Osteoblast (primary cell): ENCODE results near the gene MLF2. TPM values are rescaled to one million over a fixed set of nuclear protein-coding genes. Genes with fewer than 3 reads are reported as not detected.
A peak's percentile ranks its signal among the peaks of the same experiment; 100 is the strongest.

Experiments used
- DNase-seq: peaks from one replicate; pipeline ENCODE4 v3.0.0; 2011; ENCODE audit warnings: low spot score, mixed read lengths; ENCODE audit not compliant: insufficient read length; ENCODE audit errors: missing footprints
- H2AFZ ChIP-seq: 2 replicates; pipeline ENCODE4 v1.6.0; 2011; ENCODE audit warnings: mild to moderate bottlenecking, low read length
- H3K27ac ChIP-seq: 2 replicates; pipeline ENCODE4 v1.5.1; 2011; ENCODE audit warnings: mild to moderate bottlenecking, low read depth, low read length, moderate library complexity
- H3K27me3 ChIP-seq: 2 replicates; pipeline ENCODE4 v1.6.0; 2012; ENCODE audit warnings: mild to moderate bottlenecking, control low read depth, inconsistent platforms, low read length, moderate library complexity; ENCODE audit not compliant: insufficient read depth
- H3K36me3 ChIP-seq: 2 replicates; pipeline ENCODE4 v1.5.1; 2011; ENCODE audit warnings: mild to moderate bottlenecking, low read length, control low read depth, moderate library complexity; ENCODE audit not compliant: insufficient read depth
- H3K4me1 ChIP-seq: 2 replicates; pipeline ENCODE4 v1.5.1; 2011; ENCODE audit warnings: mild to moderate bottlenecking, low read length, control low read depth, moderate library complexity; ENCODE audit not compliant: insufficient read depth
- H3K4me2 ChIP-seq: 2 replicates; pipeline ENCODE4 v1.6.0; 2011; ENCODE audit warnings: mild to moderate bottlenecking, low read length; ENCODE audit not compliant: insufficient read depth
- H3K4me3 ChIP-seq: fragments of 200-600 bp; sonication (generic); 3 replicates; pipeline ENCODE4 v1.5.1; 2012; ENCODE audit warnings: mild to moderate bottlenecking, low read length, inconsistent platforms; ENCODE audit not compliant: insufficient read depth
- H3K79me2 ChIP-seq: 2 replicates; pipeline ENCODE4 v1.6.0; 2012; ENCODE audit warnings: mild to moderate bottlenecking, low read length, control low read depth, inconsistent platforms; ENCODE audit not compliant: insufficient read depth
- H3K9me3 ChIP-seq: 2 replicates; pipeline ENCODE4 v1.5.1; 2011; ENCODE audit warnings: low read depth, low read length, control low read depth
- H4K20me1 ChIP-seq: 2 replicates; pipeline ENCODE4 v1.6.0; 2012; ENCODE audit warnings: mild to moderate bottlenecking, low read length, control low read depth; ENCODE audit not compliant: insufficient read depth
- CTCF ChIP-seq: IDR thresholded peaks from 2 replicates; pipeline ENCODE4 v1.5.1; 2011; ENCODE audit warnings: mild to moderate bottlenecking, low read depth, low read length, moderate library complexity; ENCODE audit errors: extremely low read depth
- total RNA-seq: library from RNA; depleted of rRNA; stranded (reverse); fragments of >200 nt; gene quantifications from 2 replicates; pipeline ENCODE4 v1.2.3, GENCODE V29; 2012

MLF2 gene
- total RNA-seq, 1 donor = 138 TPM

DNA sequence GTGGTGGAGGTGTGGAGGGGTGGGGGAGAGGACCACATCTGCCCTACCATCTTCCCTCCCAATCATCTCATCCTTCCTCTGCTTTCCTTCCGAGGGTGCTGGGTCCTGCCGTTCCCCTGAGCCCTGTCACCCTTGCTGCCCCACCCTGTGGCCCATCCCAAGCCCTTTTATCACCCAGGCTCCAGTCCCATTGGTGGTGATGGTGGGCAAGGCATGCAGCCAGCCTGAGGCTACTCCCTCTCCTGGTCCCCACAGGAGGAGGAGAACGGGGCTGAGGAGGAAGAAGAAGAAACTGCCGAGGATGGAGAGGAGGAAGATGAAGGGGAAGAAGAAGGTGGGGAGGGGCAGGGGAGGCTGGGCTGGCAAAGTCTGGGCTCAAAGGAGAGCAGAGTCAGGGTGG lies 16.7 kb upstream of the MLF2 start:
- Histone ChIP-seq H3K27ac (no peak overlapping the region), H3K4me3 (no peak overlapping the region), H3K36me3 (peaks cover 15% of the 10 kb centered on the region), H3K27me3 (no peaks in the 10 kb centered on the region), H3K79me2 (peaks cover 29% of the 10 kb centered on the region), H2AFZ (no peak overlapping the region), H3K9me3 (no peaks in the 10 kb centered on the region), H3K4me1 (peaks cover 22% of the 10 kb centered on the region), H3K4me2 (no peak overlapping the region), H4K20me1 (peaks cover 32% of the 10 kb centered on the region)
- peak; percentile 78 for DNase-seq
- no peak for TF ChIP-seq CTCF

DNA sequence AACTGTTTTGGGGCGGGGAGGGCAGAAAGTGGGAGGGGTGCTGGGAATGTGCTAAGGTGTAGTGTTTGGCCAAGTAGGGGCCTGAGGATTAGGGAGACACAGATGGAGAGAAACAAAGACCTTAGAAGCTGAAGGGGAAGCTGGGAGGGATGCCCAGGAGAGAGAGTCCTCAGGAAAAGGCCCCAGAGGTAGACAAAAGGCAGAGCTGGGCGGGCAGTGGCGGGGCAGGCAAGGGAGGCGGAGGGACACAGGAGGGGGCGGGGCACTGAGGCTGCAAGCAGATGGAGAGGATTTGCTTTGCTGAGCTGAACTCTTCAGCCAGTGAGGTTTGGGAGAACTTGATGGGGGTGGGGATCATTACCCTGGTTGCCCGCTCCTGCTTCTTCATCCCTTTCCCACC lies 16.0 kb upstream of the MLF2 start:
- peaks cover 15% of the 10 kb centered on the region for H3K36me3 ChIP-seq
- H3K27me3 ChIP-seq = no peaks in the 10 kb centered on the region
- TF ChIP-seq CTCF = no peak
- peaks cover 26% of the 10 kb centered on the region for H3K4me1 ChIP-seq
- no peaks in the 10 kb centered on the region for H3K9me3 ChIP-seq
- H4K20me1 ChIP-seq = peaks cover 32% of the 10 kb centered on the region
- peak; percentile 90 for DNase-seq
- H3K4me2 ChIP-seq = peak overlapping the region; percentile 84
- H3K27ac ChIP-seq = no peak overlapping the region
- H2AFZ ChIP-seq = no peak overlapping the region
- peak overlapping the region; percentile 89 for H3K4me3 ChIP-seq
- H3K79me2 ChIP-seq = peaks cover 29% of the 10 kb centered on the region

DNA sequence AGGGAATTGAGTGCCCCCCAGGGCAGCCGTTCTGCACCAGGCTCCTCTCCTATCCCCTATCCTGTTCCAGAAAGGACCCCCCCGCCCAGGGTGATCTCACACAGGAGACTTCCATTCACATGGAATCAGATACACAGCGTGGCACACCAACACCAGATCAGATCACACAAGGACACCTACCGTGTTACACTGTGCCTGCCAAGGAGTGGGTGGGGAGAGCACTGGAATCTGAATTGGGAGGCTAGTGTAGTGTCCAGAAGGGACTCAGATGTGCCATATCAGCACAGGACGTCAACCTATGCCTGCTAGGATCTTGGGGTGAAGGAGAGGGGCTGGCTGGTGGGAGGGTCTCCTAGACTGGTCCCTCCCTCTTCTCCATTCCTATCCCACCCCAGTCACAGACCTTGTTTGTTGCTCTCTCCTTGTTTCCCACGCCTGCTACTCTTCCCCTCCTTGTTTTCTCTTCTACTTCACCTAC lies 15.5 kb upstream of the MLF2 start:
- Histone ChIP-seq H3K27ac (no peak overlapping the region), H3K4me2 (peak overlapping the region; percentile 84), H3K27me3 (no peaks in the 10 kb centered on the region), H3K4me1 (peaks cover 31% of the 10 kb centered on the region), H3K36me3 (peaks cover 15% of the 10 kb centered on the region), H4K20me1 (peaks cover 32% of the 10 kb centered on the region), H3K9me3 (no peaks in the 10 kb centered on the region), H3K4me3 (peak overlapping the region; percentile 89), H3K79me2 (peaks cover 29% of the 10 kb centered on the region), H2AFZ (no peak overlapping the region)
- TF ChIP-seq CTCF = no peak
- DNase-seq = peak; percentile 92

DNA sequence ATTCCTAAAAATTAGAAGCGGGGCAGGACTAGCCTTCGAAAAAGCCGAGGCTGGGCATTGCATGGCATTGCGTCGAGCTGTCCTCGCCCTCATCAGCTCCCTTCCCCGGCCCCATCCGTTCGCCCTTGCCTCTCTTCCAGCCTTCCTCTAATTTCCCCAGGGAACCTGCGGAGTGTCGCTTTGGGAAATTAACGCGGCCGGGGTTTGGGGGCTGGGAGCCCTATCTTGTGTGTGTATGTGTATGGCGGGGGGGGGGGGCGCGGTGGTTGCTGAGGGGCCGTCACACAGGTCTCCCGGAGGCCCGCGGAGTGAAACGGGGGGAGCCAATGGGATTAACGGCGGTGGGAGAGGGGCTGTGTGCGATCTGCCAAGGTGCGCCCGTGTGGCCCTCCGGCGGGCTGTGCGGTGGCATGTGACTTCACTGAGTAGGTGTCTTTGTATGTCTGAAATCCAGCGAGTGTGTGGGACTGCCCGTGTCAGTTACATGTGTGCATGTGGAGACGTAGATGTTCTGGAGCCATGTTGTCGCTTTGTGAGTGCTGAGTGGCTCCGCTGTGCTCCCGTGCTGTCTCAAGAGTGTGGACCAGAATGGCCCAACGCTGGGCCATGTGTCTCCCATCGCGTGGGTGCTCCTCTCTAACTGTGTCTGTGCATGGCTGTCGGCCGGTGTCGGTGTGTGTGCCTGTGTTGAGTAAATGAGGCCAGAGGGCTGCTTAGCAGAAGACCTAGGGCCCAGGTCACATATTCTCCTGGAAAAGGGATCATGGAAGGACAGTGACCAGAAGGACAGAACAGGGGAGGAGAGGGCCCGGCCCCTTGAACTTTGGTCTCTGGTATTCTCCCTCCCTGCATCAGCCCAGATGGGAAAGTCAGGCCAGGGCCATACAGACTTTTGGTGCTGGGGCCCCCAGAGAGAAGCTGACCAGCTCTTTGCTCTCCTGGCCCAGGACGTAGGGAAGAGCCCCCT lies 14.7 kb upstream of the MLF2 start:
- Histone ChIP-seq H3K4me3 (peak overlapping the region; percentile 89), H3K79me2 (peaks cover 29% of the 10 kb centered on the region), H3K36me3 (peaks cover 15% of the 10 kb centered on the region), H3K4me1 (peaks cover 38% of the 10 kb centered on the region), H3K4me2 (peak overlapping the region; percentile 84), H3K27ac (peak overlapping the region; percentile 4), H2AFZ (no peak overlapping the region), H4K20me1 (peaks cover 32% of the 10 kb centered on the region), H3K9me3 (no peaks in the 10 kb centered on the region), H3K27me3 (no peaks in the 10 kb centered on the region)
- no peak for TF ChIP-seq CTCF
- peak; percentile 92 for DNase-seq
